PC-3 (cell line): ENCODE data around the gene ACTL6A. TPM values are rescaled to one million over a fixed set of nuclear protein-coding genes. Genes with fewer than 3 reads are reported as not detected.

Experiments used
- ATAC-seq: fragments of 200-7000 bp; cut with Tn5 transposase; 2 replicates; pipeline ENCODE4 v1.9.1; 2020; ENCODE audit warnings: mild to moderate bottlenecking, moderate library complexity
- BruUV-seq: library from RNA; stranded (reverse); fragments of 400-500 nt; replicated peaks from 2 replicates; lab custom pipeline; 2021; lab: Mats Ljungman, UMichigan
- CTCF ChIA-PET: fragments of 300-600 bp; sonication (Branson Sonifier 250); formaldehyde crosslinking; loops from one replicate; lab custom pipeline; 2022; ENCODE audit warnings: antibody characterized with exemption; lab: Charles Lee
- POLR2A ChIA-PET: fragments of 300-600 bp; sonication (Branson Sonifier 250); formaldehyde crosslinking; loops from one replicate; lab custom pipeline; 2022; ENCODE audit warnings: antibody characterized with exemption; ENCODE audit not compliant: unreplicated experiment; lab: Charles Lee
- DNase-seq: peaks from one replicate; pipeline ENCODE4 v3.0.0-alpha.2; 2015
- H2AFZ ChIP-seq: fragments of 300-600 bp; sonication (generic); 2 replicates; pipeline ENCODE4 v1.6.0; 2016; ENCODE audit warnings: antibody characterized with exemption, low read length
- H3F3A ChIP-seq: fragments of 300-600 bp; sonication (generic); one replicate; pipeline ENCODE4 v1.6.0; 2017; ENCODE audit warnings: antibody characterized with exemption, low read length, control low read depth, mild to moderate bottlenecking; ENCODE audit not compliant: unreplicated experiment
- H3K27ac ChIP-seq: fragments of 300-600 bp; sonication (generic); 2 replicates; pipeline ENCODE4 v1.5.1; 2016; ENCODE audit warnings: mild to moderate bottlenecking, low read length
- H3K27me3 ChIP-seq: fragments of 300-600 bp; sonication (generic); 2 replicates; pipeline ENCODE4 v1.6.1; 2016; ENCODE audit warnings: low read length, mixed read lengths
- H3K36me3 ChIP-seq: fragments of 300-600 bp; sonication (generic); 2 replicates; pipeline ENCODE4 v1.6.1; 2016; ENCODE audit warnings: low read depth, mixed run types, low read length, mixed read lengths
- H3K4me1 ChIP-seq: fragments of 300-600 bp; sonication (generic); 2 replicates; pipeline ENCODE4 v1.5.1; 2016; ENCODE audit warnings: low read length; ENCODE audit not compliant: insufficient read depth
- H3K4me2 ChIP-seq: fragments of 300-600 bp; sonication (generic); 2 replicates; pipeline ENCODE4 v1.6.0; 2016; ENCODE audit warnings: low read length
- H3K4me3 ChIP-seq: fragments of 300-600 bp; sonication (generic); 2 replicates; pipeline ENCODE4 v1.5.1; 2016; ENCODE audit warnings: mild to moderate bottlenecking, low read length, mixed read lengths
- H3K79me2 ChIP-seq: fragments of 300-600 bp; sonication (generic); 2 replicates; pipeline ENCODE4 v1.6.1; 2017; ENCODE audit warnings: low read length, mixed read lengths
- H3K9ac ChIP-seq: fragments of 300-600 bp; sonication (generic); 2 replicates; pipeline ENCODE4 v1.6.0; 2016; ENCODE audit warnings: mild to moderate bottlenecking, low read length
- H3K9me2 ChIP-seq: fragments of 300-600 bp; sonication (generic); replicated peaks from 2 replicates; pipeline ENCODE4 v1.6.1; 2016; ENCODE audit warnings: mixed run types, low read length, mixed read lengths
- H3K9me3 ChIP-seq: fragments of 300-600 bp; sonication (generic); 2 replicates; pipeline ENCODE4 v1.6.1; 2016; ENCODE audit warnings: low read length, mixed read lengths
- H4K20me1 ChIP-seq: fragments of 300-600 bp; sonication (generic); 2 replicates; pipeline ENCODE4 v1.6.1; 2016; ENCODE audit warnings: low read length, mixed read lengths
- EZH2 ChIP-seq: fragments of 300-600 bp; sonication (generic); IDR thresholded peaks from one replicate; pipeline ENCODE4 v1.6.1; 2017; ENCODE audit warnings: antibody characterized with exemption, mild to moderate bottlenecking, low read length; ENCODE audit not compliant: unreplicated experiment
- EZH2phosphoT487 ChIP-seq: fragments of 300-600 bp; sonication (generic); IDR thresholded peaks from 2 replicates; pipeline ENCODE4 v1.6.1; 2018; ENCODE audit warnings: mild to moderate bottlenecking, antibody characterized with exemption, low read length, borderline replicate concordance
- intact Hi-C: fragments of 100-400 bp; cut with micrococcal nuclease; formaldehyde crosslinking; loops from 2 replicates; pipeline ENCODE4 v1.9.0; 2023
- total RNA-seq: library from RNA; depleted of rRNA; stranded (reverse); fragments of >200 nt; gene quantifications from 2 replicates; pipeline ENCODE4 v1.2.3, GENCODE V29; 2014
- TF ChIP-seq, protein P1 (sequence below): fragments of 300-600 bp; sonication (generic); conservative IDR thresholded peaks from 2 replicates; pipeline ENCODE4 v1.5.1; 2017; ENCODE audit warnings: antibody characterized with exemption, low read depth, mild to moderate bottlenecking, low read length

ACTL6A gene
- total RNA-seq, 1 experiment from 2014 or later = 105 TPM

DNA sequence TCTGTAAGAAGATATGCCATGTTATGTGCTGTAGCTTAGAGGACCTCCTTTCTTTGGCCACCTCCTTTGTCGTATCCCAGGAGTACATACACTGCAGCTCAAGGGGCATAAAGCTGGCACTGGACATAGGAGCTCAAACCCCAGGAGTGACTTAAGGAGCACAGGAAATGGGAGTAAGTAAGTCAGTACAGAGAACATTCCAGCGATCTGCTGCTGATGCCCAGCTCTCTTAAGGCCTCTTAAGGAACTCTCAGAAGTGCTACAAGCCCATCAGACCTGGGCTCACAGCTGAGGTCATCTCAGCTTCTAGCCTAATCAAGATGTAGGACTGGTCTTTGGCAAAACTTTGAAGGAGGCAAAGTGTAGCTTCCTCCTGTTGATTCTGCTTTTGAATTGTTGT, 21.6 kb upstream of the ACTL6A start:
- Histone ChIP-seq H3K9ac (no peak overlapping the region), H3K4me2 (no peak overlapping the region), H4K20me1 (no peaks in the 10 kb centered on the region), H3K27me3 (no peaks in the 10 kb centered on the region), H3K4me3 (no peak overlapping the region), H3K36me3 (no peaks in the 10 kb centered on the region), H3K27ac (no peak overlapping the region), H3K9me3 (no peaks in the 10 kb centered on the region), H2AFZ (no peak overlapping the region), H3K4me1 (no peaks in the 10 kb centered on the region), H3F3A (no peaks in the 10 kb centered on the region), H3K79me2 (no peaks in the 10 kb centered on the region), H3K9me2 (no peaks in the 10 kb centered on the region)
- ChIA-PET POLR2A (no interaction called here), CTCF (no interaction called here)
- TF ChIP-seq EZH2phosphoT487 = no peak
- no peak for TF ChIP-seq EZH2
- TF ChIP-seq, protein P1, sequence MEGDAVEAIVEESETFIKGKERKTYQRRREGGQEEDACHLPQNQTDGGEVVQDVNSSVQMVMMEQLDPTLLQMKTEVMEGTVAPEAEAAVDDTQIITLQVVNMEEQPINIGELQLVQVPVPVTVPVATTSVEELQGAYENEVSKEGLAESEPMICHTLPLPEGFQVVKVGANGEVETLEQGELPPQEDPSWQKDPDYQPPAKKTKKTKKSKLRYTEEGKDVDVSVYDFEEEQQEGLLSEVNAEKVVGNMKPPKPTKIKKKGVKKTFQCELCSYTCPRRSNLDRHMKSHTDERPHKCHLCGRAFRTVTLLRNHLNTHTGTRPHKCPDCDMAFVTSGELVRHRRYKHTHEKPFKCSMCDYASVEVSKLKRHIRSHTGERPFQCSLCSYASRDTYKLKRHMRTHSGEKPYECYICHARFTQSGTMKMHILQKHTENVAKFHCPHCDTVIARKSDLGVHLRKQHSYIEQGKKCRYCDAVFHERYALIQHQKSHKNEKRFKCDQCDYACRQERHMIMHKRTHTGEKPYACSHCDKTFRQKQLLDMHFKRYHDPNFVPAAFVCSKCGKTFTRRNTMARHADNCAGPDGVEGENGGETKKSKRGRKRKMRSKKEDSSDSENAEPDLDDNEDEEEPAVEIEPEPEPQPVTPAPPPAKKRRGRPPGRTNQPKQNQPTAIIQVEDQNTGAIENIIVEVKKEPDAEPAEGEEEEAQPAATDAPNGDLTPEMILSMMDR = no peak
- no peak for ATAC-seq
- BruUV-seq = no TSS peak
- intact Hi-C loops = no loop called here
- DNase-seq = no peak

DNA sequence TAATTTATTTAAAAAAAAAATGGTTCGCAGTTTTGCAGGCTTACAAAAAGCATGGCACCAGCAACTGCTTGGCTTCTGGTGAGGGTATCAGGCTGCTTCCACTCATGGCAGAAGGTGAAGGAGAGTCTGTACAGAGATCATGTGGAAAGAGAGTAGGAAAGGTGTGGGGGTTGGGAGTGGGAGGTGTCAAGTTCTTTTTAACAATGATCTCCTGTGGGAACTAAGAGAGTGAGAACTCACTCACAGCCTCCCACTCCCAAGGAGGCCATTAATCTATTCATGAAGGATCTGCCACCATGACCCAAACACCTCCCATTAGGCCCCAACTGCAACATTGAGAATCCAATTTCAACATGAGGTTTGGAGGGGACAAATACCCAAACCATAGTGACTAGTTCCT, 21.1 kb upstream of the ACTL6A start:
- Histone ChIP-seq H3K4me3 (no peak overlapping the region), H3K9me3 (no peaks in the 10 kb centered on the region), H3K79me2 (no peaks in the 10 kb centered on the region), H3K27ac (no peak overlapping the region), H3K9ac (no peak overlapping the region), H3K4me2 (no peak overlapping the region), H4K20me1 (no peaks in the 10 kb centered on the region), H3K36me3 (no peaks in the 10 kb centered on the region), H3K27me3 (no peaks in the 10 kb centered on the region), H3F3A (no peaks in the 10 kb centered on the region), H3K4me1 (no peaks in the 10 kb centered on the region), H3K9me2 (no peaks in the 10 kb centered on the region), H2AFZ (no peak overlapping the region)
- intact Hi-C loops = no loop called here
- ATAC-seq (no peak), DNase-seq (no peak)
- no peak for TF ChIP-seq EZH2phosphoT487
- TF ChIP-seq, protein P1 = no peak
- no peak for TF ChIP-seq EZH2
- ChIA-PET POLR2A (no interaction called here), CTCF (no interaction called here)
- no TSS peak for BruUV-seq

DNA sequence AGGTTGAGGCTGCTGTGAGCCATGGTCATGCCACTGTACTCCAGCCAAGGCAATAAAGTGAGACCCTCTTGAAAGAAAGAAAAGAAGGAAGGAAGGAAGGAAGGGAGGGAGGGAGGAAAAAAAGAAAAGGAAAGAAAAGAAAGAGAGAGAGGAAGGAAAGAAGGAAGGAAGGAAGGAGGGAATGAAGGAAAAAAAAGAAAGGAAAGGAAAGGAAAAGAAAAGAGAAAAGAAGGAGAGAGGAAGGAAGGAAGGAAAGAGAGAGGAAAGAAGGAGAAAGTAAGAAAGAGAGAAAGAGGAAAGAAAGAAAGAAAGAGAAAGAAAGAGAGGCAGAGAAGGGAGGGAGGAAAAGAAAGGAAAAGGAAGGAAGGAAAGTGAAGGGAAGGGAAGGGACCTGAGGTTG, 20.4 kb upstream of the ACTL6A start:
- POLR2A ChIA-PET = no interaction called here
- CTCF ChIA-PET = no interaction called here
- Histone ChIP-seq H3K9ac (no peak overlapping the region), H3K27me3 (no peaks in the 10 kb centered on the region), H2AFZ (no peak overlapping the region), H4K20me1 (no peaks in the 10 kb centered on the region), H3K36me3 (no peaks in the 10 kb centered on the region), H3K4me1 (no peaks in the 10 kb centered on the region), H3K79me2 (no peaks in the 10 kb centered on the region), H3K4me2 (no peak overlapping the region), H3K9me3 (no peaks in the 10 kb centered on the region), H3K27ac (no peak overlapping the region), H3K4me3 (no peak overlapping the region), H3K9me2 (no peaks in the 10 kb centered on the region), H3F3A (no peaks in the 10 kb centered on the region)
- no peak for DNase-seq
- TF ChIP-seq, protein P1 = no peak
- no peak for TF ChIP-seq EZH2
- TF ChIP-seq EZH2phosphoT487 = no peak
- ATAC-seq = no peak
- BruUV-seq = no TSS peak
- intact Hi-C loops = no loop called here
